GM10266 (cell line): ENCODE results near the gene KIF3C.
"Not testable (repeated sequence)": the region's sequence is repeated elsewhere in the genome, so short reads cannot be mapped to it uniquely, and the experiment has no call there.

ENCODE experiments used
- DNase-seq: peaks from one replicate; pipeline ENCODE4 v3.0.0; 2012; ENCODE audit errors: extremely low spot score
- CTCF ChIP-seq: IDR thresholded peaks from 2 replicates; pipeline ENCODE4 v1.5.1; 2012; ENCODE audit warnings: mild to moderate bottlenecking, low read depth; ENCODE audit not compliant: control insufficient read depth, insufficient read depth; ENCODE audit errors: missing control alignments

KIF3C gene

GRCh38 chr2:25912851-25913695, 69.2 kb downstream of the KIF3C start:
- TF ChIP-seq CTCF: no peak
- no peak for DNase-seq

- not testable (repeated sequence) for DNase-seq
Observed at GRCh38 chr2:25909574-25909973, 72.7 kb downstream of the KIF3C start.

- DNase-seq: no peak
- no peak for TF ChIP-seq CTCF
Observed at GRCh38 chr2:25905126-25905525, 77.2 kb downstream of the KIF3C start.

- no peak for TF ChIP-seq CTCF
- no peak for DNase-seq
Observed at GRCh38 chr2:25903216-25903776, 79.0 kb downstream of the KIF3C start.

GRCh38 chr2:25899404-25899970, 82.8 kb downstream of the KIF3C start:
- no peak for DNase-seq
- TF ChIP-seq CTCF: no peak

GRCh38 chr2:25897506-25897905, 84.8 kb downstream of the KIF3C start:
- TF ChIP-seq CTCF: no peak
- no peak for DNase-seq

GRCh38 chr2:25896308-25896707, 86.0 kb downstream of the KIF3C start:
- DNase-seq: not testable (repeated sequence)

GRCh38 chr2:25895610-25896009, 86.7 kb downstream of the KIF3C start:
- TF ChIP-seq CTCF: no peak
- DNase-seq: no peak
